Sigmoid colon (tissue), 4 donors: Measurements from ENCODE around the gene SMC4.

ENCODE experiments used
- CTCF ChIP-seq, 4 experiments: fragments of 450-650 bp in 3 of 4; fragments of 200-600 bp in 1 of 4; IDR thresholded peaks; one replicate each; pipeline ENCODE4 v1.5.1; 2016 to 2019; ENCODE audit warnings: antibody characterized with exemption in 4 of 4, mild to moderate bottlenecking in 3 of 4, moderate library complexity in 2 of 4
- POLR2A ChIP-seq, 2 donors: fragments of 450-650 bp; IDR thresholded peaks; one replicate each; pipeline ENCODE4 v1.6.1; 2016; ENCODE audit warnings: antibody characterized with exemption in 2 of 2, mild to moderate bottlenecking in 2 of 2, moderate library complexity in 2 of 2
- POLR2AphosphoS5 ChIP-seq, 4 donors: sonication (generic); formaldehyde crosslinking; IDR thresholded peaks; one replicate each; pipeline ENCODE4 v1.6.1; 2017; ENCODE audit warnings: antibody characterized with exemption in 4 of 4

- no peak for TF ChIP-seq CTCF (IDR thresholded peaks at IDR 0.05)
- no peak for TF ChIP-seq POLR2A (IDR thresholded peaks at IDR 0.05)
- TF ChIP-seq POLR2AphosphoS5 (IDR thresholded peaks at IDR 0.05): no peak
Measured at GRCh38 chr3:160470181-160470580, 70.7 kb downstream of the SMC4 start.
